Measurements from ENCODE around the gene RIC8B.

The RIC8B gene

DNA sequence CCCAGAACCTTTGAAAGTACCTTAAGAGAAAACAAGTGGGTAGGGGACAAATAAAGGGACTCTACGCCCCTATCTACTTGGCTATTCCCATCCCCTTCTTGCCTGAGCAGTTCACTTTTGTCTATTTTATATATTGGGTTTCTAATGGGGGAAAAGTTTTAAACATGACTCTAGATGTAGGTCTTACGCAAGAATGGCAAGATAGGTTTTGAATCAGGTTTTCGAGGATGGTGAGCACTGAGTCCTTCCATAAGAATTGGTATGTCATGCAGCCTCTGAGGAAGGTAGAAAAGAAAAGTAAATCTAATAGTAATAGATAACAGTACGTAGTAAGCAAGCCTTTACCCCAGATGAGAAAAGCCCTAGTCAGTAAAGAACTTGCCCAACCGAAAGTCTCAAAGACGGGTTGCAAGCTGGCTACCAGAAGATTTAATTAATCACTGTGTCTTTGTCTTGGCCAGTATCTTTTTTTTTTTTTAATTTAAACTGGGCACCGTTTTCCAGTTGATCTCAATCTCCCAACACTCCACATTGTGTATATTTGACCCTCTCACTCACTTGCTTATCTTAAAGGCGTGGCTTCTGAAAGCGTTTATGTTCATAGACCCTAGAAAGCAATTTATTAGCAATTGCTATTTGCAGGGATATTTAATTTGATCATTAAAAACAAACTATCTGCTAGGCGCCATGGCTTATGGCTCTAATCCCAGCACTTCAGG lies 94.7 kb downstream of the RIC8B start:
- DNase-seq (ENCODE audit: low spot score), result no peak

DNA sequence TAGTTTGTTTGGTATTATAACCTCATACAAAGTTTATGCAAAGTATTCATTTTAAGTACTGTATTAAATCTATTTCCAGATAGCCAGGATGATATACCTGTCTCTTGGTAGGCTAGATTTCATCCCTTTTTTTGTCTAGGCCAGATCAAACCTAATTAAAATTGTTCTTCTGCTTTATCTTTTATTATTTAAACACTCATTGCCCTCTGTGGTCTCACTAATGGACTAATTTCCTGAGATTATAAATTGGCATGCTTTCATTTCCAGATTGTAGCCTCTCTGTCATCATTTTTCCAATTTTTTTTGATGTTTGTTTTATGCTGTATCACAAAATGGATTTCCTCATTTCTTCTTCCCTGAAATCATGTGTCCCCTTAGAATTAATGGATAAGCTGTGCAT lies 95.6 kb downstream of the RIC8B start:
- no peak for DNase-seq (ENCODE audit: low spot score)

DNA sequence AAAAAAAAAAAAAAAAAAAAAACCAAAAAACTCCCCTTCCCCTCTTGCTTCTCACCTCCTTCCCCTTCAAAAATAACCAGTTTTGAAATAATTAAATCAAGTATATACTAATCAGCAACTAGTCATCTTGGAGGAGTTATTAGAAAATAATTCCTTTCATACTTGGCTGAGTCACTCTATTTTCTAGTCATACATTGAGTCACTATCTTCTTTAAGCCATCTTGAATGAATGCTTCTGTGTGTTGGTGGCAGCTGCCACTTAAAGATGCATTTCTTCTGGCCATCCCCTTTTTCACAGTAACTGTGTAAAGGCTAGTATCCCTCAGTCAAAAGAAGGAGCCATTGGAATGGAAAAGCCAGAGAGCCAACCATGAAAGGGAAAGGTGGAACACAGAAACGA lies 97.0 kb downstream of the RIC8B start:
- DNase-seq (ENCODE audit: low spot score), result no peak

DNA sequence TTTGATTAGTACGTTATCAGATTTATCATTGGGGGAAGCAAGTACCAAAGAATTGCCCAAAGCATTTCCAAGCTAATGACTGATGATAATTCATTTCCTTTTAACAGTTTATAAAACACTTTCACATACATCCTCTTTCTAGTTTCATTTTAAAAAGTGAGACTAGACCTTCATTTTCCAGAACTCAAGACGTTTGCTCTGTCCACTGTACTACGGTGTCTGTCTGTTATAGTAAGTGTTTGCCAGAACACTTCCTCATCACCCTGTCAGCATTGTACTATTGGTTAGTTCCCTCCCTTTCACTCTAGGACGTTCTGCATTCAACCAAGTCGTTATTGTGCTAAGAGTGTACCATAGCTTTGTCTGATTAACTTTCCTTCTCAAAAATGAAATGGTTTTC lies 99.5 kb downstream of the RIC8B start:
- no peak for DNase-seq (ENCODE audit: low spot score)

GRCh38 chr12:106878804-106879203 lies 104.3 kb downstream of the RIC8B start:
- DNase-seq (ENCODE audit: low spot score), result no peak

DNA sequence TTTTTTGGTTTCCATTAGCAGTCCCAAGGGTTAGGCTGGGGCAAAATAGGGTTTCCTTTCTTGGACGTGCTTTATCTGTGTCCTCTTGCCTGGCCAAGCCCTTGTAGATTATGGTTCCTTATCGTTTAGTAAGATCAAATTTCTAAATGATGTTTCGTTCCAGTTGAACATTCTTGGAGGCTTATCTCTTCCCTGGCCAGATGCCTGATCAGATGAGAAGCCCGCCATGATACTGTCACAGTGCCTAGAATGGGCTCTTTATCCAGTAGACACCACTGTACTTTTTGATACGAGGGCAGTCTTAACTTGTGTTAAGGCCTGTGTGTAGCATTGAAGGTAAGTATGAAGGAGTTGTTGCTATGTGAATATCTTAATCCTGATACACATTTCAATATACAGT lies 105.1 kb downstream of the RIC8B start:
- no peak for DNase-seq (ENCODE audit: low spot score)

DNA sequence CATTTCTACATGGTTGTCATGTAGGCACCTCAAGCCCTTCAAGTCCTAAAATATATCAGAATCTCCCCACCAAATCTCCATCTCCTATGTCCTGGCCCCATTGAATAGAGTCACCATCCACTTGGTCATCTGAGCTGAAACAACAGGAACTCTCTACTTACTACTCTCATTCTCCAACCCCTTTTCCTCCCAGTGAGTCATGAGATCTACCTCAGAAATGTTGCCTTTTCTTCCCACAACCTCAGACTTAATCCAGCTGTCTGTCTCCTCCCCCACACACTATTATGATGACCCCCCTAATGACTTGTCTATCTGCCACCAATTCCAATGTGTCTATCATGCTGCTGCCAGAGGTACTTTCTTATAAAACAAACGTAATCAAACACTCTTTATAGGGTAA lies 108.9 kb downstream of the RIC8B start:
- no peak for DNase-seq (ENCODE audit: low spot score)

- DNase-seq (ENCODE audit: low spot score), result no peak
Measured at GRCh38 chr12:106885026-106885425, 110.5 kb downstream of the RIC8B start.

DNA sequence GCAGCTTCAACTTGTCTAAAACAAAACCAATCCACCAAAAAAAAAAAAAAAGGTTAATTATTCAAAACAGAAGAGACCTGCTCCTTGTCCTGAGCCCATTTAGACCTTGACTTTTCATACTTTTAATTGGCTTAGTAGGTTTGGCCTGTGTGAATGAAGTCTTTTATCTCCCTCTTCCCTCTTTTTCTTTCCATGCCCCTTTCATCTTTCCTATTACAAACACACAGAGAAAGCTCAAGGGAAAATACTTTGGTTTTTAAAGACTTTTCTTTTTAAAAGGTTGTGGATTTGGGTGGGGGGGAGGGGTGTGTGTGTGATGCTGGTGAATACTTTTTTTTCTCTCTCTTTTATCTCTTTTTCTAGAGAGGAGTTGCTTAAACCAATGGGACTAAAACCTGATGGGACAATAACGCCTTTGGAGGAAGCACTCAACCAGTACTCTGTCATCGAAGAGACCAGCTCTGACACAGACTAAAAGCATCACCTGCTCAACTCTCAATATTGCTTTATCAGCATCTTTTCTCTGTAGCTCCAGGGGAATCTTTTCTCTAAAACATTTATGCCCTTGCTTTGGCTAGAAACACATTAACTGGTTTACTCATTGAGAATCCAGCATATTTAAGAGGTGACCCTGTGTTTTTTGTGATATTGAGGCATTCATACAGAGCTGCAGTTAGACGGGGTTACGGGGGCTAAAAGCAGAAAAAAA lies 111.2 kb downstream of the RIC8B start:
- no peak for DNase-seq (ENCODE audit: low spot score)

DNA sequence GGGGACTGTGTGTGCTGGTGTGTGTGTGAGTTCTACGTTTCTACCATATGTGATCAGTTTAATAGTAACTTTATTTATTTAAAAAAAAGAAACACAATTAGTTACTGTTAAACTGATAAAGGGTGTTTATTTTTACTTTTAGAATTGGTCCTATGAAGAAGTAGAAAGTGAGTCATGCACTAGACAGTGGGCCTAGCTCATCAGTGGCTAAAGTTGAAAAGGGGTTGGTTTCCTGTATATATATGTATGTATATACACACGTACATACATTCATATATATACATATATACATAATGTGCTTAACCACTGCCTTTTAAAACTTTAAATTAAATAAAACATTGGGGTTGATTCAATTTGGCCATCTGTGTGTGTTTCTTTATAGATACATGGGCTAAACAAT lies 112.5 kb downstream of the RIC8B start:
- DNase-seq (ENCODE audit: low spot score), result no peak

- DNase-seq (ENCODE audit: low spot score), result no peak
Measured at GRCh38 chr12:106888348-106888970, 114.0 kb downstream of the RIC8B start.

GRCh38 chr12:106889326-106889725 lies 114.8 kb downstream of the RIC8B start:
- DNase-seq (ENCODE audit: low spot score), result no peak

DNA sequence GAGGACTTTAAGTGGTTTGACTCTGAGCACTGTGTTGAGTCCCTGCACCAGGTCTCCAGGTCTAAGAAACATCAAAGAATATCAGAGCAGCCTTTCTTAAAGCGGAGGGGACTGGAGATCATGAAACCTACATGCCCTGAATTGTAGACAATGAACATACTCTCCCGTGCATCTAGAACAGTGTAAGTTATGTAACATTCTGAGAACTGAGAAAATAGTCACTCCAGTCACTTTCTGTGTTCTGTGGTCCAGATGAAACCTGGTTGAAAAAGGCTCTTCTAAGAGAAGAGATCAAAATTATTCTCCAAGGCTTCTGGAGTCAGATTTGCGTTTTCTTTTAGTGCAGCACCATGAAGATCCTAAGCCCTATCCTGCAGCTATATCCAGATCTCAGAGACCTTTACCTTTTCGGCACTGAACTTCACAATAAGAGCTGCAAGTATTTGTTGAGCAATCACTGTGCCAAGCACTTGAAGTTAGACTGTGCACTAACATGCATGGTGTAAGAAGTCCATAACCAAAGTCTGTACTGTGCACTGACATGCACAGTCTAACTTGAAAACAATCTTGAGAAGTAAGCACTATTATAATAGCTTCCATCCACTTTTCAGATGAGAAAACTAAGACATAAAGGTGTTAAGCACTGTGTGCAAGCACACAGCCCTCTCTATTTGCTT lies 115.6 kb downstream of the RIC8B start:
- DNase-seq (ENCODE audit: low spot score), result no peak

DNA sequence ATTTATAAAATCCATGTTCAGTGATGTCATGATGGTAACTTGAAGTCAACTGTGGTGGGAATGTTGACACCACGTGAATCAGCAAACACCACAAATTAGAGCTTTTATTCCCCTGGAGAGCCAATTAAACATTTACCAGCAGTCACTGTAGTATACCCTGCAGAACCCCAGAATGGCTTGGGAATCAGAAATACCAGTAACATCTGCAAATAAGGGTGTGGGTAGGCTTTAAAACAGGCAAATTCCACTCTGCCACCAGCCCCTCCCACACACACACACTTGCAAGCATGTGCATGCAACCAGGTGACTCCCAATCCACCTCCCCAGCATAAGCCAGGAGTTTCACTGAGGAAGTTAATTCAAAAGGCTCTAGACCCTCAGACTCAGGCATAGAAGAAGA lies 117.6 kb downstream of the RIC8B start:
- no peak for DNase-seq (ENCODE audit: low spot score)

GRCh38 chr12:106893451-106893850 lies 119.0 kb downstream of the RIC8B start:
- DNase-seq (ENCODE audit: low spot score), result no peak

DNA sequence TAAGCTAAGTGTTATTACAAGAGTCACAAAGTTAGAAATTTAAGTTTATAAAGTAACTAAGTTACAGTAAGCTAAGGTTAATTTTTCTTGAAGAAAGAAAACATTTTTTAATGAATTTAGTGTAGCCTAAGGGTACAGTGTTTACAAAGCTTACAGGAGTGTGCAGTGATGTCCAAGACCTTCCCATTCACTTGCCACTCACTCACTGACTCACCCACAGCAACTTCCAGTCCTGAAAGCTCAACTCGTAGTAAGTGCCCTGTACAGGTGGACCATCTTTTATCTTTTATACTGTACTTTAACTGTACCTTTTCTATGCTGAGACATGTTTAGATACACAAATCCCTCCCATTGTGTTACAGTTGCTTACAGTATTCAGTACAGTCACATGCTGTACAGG lies 120.3 kb downstream of the RIC8B start:
- no peak for DNase-seq (ENCODE audit: low spot score)

DNA sequence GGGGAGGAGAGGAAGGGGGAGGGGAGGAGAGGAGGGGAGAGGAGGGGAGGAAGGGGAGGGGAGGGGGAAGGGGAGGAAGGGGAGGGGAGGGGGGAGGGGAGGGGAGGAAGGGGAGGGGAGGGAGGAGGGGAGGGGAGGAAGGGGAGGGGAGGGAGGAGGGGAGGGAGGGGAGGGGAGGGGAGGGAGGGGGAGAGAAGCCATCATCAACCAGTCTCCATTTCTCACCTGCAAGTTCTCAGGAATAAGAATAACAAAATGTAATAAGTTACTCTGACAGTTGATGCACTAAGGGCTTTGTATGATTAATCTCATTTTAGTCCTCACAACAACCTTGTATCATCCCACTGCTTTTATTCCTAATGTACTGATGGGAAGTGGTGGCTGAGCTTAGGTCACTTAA lies 122.1 kb downstream of the RIC8B start:
- DNase-seq (ENCODE audit: low spot score), result no peak

- DNase-seq (ENCODE audit: low spot score), result no peak
Measured at GRCh38 chr12:106897082-106897481, 122.6 kb downstream of the RIC8B start.

GRCh38 chr12:106897981-106898901 lies 123.8 kb downstream of the RIC8B start:
- no peak for DNase-seq (ENCODE audit: low spot score)

- no peak for DNase-seq (ENCODE audit: low spot score)
Measured at GRCh38 chr12:106900554-106900953, 126.1 kb downstream of the RIC8B start.

- no peak for DNase-seq (ENCODE audit: low spot score)
Measured at GRCh38 chr12:106901276-106901675, 126.8 kb downstream of the RIC8B start.

DNA sequence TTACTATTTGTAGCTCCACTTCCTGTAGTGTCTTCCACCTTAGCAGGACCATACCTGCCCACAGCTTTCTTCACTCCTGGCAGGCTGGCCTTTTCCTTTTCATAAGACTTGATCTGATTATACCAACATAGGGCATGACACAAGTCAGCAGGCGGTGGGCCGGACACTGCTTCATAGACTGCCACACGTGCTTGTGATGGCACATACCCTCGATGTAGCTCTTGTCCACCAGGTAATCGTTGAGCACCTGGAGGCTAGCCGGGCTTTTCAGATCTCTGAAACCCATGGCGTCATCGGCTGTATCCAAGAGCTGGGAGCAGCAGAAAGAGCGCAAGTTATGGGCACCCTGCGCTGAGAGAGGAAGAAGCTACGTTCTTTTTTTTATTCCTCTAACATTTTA lies 127.6 kb downstream of the RIC8B start:
- DNase-seq (ENCODE audit: low spot score), result no peak
